Liver (tissue), 3 donors: ENCODE results near the gene THSD7B.

Experiments used
- ATF3 ChIP-seq: IDR thresholded peaks from 2 replicates; pipeline ENCODE4 v1.6.1; 2016; ENCODE audit warnings: antibody characterized with exemption
- CTCF ChIP-seq: fragments of 150-350 bp; IDR thresholded peaks from 2 replicates; pipeline ENCODE4 v1.5.1; 2017; ENCODE audit warnings: improper control_type of control experiment, low read depth, low read length; ENCODE audit not compliant: missing input control
- EGR1 ChIP-seq, 2 donors: IDR thresholded peaks; 2 replicates each; pipeline ENCODE4 v1.6.1; 2016 to 2018; ENCODE audit warnings: antibody characterized with exemption in 2 of 2, low read depth in 2 of 2
- FOXA1 ChIP-seq: IDR thresholded peaks from 2 replicates; pipeline ENCODE4 v1.6.1; 2016; ENCODE audit warnings: antibody characterized with exemption
- GABPA ChIP-seq, 2 donors: IDR thresholded peaks in 1 of 2; conservative IDR thresholded peaks in 1 of 2; 2 replicates each; pipeline ENCODE4 v1.6.1; 2016; ENCODE audit warnings: antibody characterized with exemption in 2 of 2, mild to moderate bottlenecking in 1 of 2, moderate library complexity in 1 of 2
- HNF4A ChIP-seq, 2 donors: conservative IDR thresholded peaks; 2 replicates each; pipeline ENCODE4 v1.6.1; 2016; ENCODE audit warnings: antibody characterized with exemption in 2 of 2, mild to moderate bottlenecking in 2 of 2
- JUND ChIP-seq, 2 donors: IDR thresholded peaks; 2 replicates each; pipeline ENCODE4 v1.6.1; 2016; ENCODE audit warnings: antibody characterized with exemption in 2 of 2
- MAX ChIP-seq: IDR thresholded peaks from 2 replicates; pipeline ENCODE4 v1.6.1; 2016; ENCODE audit warnings: antibody characterized with exemption
- RAD21 ChIP-seq, 2 donors: IDR thresholded peaks; 2 replicates each; pipeline ENCODE4 v1.6.1; 2016; ENCODE audit warnings: antibody characterized with exemption in 2 of 2, mild to moderate bottlenecking in 2 of 2
- REST ChIP-seq: IDR thresholded peaks from 2 replicates; pipeline ENCODE4 v1.6.1; 2016; ENCODE audit warnings: antibody characterized with exemption, mild to moderate bottlenecking
- TAF1 ChIP-seq: conservative IDR thresholded peaks from 2 replicates; pipeline ENCODE4 v1.6.1; 2016; ENCODE audit warnings: antibody characterized with exemption, mild to moderate bottlenecking
- YY1 ChIP-seq: IDR thresholded peaks from 2 replicates; pipeline ENCODE4 v1.6.1; 2016; ENCODE audit warnings: antibody characterized with exemption, mild to moderate bottlenecking
- ZBTB33 ChIP-seq: IDR thresholded peaks from 2 replicates; pipeline ENCODE4 v1.6.1; 2016; ENCODE audit warnings: antibody characterized with exemption
- donor health status: healthy.
- donor health status: healthy.

GRCh38 chr2:137049518-137049917, 284.2 kb downstream of the THSD7B start:
- TF ChIP-seq CTCF: no peak
- no peak for TF ChIP-seq YY1
- no peak for TF ChIP-seq MAX
- TF ChIP-seq REST: no peak
- no peak for TF ChIP-seq ZBTB33
- no peak for TF ChIP-seq ATF3
- TF ChIP-seq JUND (IDR thresholded peaks at IDR 0.05): no peak
- TF ChIP-seq FOXA1: no peak
- no peak for TF ChIP-seq TAF1
- no peak for TF ChIP-seq HNF4A (conservative IDR thresholded peaks at IDR 0.05)
- TF ChIP-seq RAD21 (IDR thresholded peaks at IDR 0.05): no peak
- no peak for TF ChIP-seq EGR1 (IDR thresholded peaks at IDR 0.05; ENCODE audit: low read depth in 2 of 2)
- TF ChIP-seq GABPA (IDR thresholded peaks at IDR 0.05 in 1 of 2, conservative IDR thresholded peaks at IDR 0.05 in 1 of 2): no peak
